HG03565 (cell line): Measurements from ENCODE around the gene ITCH.

Experiments used
- ATAC-seq: cut with Tn5 transposase; IDR thresholded peaks from one replicate; pipeline ENCODE4 v1.9.1; 2021; ENCODE audit warnings: mild to moderate bottlenecking, moderate library complexity; ENCODE audit not compliant: unreplicated experiment

Gene ITCH

DNA sequence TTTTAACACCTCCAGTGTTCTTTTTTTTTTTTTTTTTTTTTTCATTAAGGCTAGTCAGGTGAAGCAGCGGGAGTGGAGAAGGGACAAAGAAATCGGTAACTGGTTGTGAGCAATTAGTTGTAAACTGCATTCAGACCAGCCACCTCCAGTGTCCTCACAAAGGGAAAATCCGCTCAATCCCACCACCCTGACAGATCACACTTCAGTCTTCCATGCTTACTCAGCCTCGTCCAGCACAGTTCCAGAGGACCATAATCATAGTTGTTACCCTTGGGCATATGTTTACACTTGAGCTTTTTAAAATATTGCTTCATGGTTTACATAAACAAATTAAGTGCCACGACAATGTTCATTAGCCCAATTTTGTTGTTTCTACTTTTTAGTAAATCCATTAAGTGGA is 163.4 kb downstream of the ITCH start:
- ATAC-seq: no peak

DNA sequence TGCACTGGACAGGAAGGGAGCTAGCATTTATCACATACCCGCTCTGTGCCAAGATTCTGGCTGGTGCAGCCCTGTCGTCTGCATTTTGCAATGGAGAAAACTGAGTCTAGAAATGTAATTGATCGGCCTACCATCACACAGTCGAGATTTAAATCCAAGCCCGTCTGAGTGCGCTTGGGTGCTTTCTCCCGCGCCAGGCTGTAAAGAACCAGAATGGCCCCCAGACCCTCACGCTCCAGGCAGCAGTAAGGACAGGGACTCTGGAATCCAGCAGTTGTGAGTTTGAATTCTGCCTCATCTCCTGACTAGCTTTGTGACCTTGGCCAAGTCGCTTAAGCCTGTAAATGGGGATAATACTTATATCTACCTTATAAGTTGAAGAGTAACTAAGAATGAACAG is 163.9 kb downstream of the ITCH start:
- ATAC-seq: no peak

GRCh38 chr20:34528921-34529297 is 165.8 kb downstream of the ITCH start:
- no peak for ATAC-seq

DNA sequence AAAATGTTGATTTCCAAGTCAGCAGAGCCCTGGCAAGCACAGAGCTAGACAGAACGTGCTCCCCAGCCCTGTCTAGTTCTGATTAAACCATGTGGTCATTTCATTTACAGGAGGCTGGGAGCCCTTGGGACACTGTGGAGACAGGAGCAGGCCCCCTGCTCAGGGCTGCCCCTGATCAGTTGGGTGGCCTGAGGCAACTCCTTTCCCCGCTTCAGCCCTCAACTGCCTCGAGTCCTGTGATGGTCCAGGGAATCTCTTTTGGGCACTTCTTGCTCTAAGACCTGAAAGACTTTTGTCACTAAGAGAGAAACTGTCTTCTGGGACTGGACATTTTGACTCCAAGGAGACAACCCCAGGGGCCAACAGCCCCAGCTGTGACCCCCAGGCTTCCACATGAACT is 166.7 kb downstream of the ITCH start:
- ATAC-seq: no peak

DNA sequence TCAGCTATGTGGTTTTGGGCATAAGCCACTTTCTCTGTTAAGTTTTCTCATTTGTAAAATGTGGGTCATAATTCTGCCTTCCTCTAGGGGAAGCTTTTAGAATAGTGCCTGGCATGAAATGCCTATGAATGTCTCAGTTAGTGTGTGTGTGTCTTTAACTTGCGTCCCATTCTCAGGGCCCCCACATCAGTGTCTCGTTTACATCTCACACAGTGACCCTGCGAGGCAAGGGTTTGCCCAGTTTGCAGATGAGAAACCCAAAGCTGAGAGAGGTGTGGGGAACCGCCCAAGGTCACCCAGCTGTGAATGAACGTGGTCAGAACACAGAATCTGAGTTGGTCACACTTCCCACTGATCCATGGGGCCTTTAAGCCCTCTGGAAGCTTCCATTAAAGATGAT is 167.3 kb downstream of the ITCH start:
- no peak for ATAC-seq

- ATAC-seq: no peak
Measured at GRCh38 chr20:34531608-34532265, 168.7 kb downstream of the ITCH start.

DNA sequence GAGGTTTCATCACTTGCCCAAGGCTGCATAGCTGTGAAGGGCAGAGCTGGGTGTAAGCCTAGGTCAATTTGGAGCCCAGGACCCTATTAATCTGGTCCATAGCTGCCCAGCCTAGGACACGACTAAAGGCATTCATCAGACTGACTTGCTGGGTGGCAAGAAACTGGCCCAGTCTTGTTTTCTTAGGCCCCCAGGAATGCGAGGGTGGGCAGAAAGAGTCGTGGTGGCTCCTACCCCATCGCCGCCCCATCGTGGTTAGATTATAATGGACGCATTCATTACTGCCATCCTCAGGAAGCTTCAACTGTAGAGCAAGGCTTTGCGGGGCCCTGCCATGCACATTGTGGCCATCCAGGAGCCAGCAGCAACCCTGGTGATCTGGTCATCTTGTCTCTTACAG is 169.2 kb downstream of the ITCH start:
- ATAC-seq: no peak

- no peak for ATAC-seq
Measured at GRCh38 chr20:34532756-34533155, 169.7 kb downstream of the ITCH start.

GRCh38 chr20:34534391-34535165 is 171.5 kb downstream of the ITCH start:
- no peak for ATAC-seq

DNA sequence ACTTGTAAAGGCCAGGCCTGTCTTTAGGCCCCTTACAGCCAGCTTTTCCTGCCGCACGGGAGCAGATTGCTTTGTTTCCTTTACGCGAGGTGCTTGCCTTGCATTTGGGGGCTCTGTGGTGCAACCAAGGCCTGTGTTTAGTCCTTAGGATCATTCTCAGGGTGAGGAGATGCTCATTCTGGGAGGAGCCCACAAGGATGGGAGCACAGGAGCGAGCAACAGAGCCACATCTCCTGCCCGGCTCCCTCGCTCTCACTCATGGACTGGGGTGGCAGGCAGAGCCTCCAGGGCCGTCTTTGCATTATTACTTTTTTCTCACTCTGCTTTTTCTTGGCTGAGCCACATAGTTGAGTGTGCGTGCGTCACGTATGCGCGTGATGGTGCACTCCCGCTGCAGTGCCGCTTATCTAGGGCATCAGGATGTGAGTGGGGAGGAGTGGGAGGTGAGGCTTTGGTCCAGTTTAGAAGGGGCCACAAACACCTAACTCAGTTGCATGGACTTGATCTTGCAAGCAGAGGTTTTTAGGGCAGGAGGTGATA is 172.3 kb downstream of the ITCH start:
- ATAC-seq: no peak

DNA sequence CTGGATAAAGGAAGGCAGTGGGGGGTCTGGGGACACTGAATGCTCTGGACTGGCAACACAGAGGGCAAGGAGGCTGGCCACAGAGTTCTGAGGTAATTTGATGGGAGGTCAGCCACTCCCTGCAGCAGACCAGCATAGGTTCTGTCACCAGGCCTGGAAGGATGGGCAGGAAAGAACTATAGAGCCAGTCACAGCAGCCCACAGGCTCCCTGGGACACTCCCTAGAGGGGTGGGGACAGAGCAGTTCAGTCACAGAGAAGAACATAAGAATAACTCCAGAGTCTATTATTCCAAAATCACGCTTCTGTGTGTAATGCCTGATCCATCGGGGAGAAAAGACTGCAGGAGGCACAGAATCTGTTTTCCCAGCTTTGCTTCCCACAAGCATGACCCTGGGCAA is 172.8 kb downstream of the ITCH start:
- ATAC-seq: no peak

DNA sequence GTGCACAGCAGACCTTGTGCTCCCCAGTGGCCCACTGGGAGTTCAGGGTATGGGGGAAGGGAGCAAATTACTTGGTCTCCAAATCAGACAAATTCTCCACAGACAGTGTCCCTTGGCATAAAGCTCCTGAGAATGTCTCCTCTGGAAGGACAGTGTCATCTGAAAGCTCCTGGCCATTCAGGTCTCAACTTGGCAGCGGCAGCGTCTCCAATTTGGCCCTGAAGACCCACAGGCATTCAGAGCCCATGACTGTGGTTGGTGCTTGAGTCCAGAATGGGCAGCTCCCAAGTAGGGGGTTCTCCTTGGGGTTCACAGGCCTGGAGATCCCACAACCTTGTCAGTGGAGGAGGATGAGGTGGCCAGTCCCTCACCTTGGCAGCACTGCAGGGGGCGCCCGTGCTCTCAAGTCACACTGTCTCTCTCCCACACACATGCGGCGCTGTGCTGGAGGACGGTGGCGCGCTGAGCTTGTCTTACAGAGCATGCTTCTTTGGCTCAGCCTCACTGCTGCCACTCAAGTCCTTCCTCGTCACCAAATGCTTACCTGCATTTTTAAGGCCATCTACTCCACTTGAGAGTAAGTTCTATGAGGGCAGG is 173.8 kb downstream of the ITCH start:
- ATAC-seq: no peak

DNA sequence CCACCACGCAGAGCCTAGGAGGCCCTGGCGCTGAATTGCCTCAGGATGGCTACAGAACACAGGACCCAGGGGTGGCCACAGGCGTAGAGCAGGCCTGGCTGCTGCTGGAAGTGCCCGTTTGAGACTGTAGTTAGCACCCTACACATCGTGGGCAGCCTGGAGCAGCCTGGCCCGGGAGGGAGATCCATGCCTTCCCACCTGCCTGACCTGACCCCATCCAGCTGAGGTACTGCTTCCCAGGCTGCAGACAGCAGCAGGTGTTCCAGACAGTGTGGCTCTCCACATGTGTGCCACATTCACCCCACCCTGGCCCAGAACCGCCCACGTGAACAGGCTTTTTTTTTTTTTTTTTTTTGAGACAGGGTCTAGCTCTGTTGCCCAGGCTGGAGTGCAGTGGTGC is 174.6 kb downstream of the ITCH start:
- ATAC-seq: no peak

GRCh38 chr20:34538671-34539123 is 175.6 kb downstream of the ITCH start:
- ATAC-seq: no peak

- ATAC-seq: no peak
Measured at GRCh38 chr20:34539756-34540155, 176.7 kb downstream of the ITCH start.

DNA sequence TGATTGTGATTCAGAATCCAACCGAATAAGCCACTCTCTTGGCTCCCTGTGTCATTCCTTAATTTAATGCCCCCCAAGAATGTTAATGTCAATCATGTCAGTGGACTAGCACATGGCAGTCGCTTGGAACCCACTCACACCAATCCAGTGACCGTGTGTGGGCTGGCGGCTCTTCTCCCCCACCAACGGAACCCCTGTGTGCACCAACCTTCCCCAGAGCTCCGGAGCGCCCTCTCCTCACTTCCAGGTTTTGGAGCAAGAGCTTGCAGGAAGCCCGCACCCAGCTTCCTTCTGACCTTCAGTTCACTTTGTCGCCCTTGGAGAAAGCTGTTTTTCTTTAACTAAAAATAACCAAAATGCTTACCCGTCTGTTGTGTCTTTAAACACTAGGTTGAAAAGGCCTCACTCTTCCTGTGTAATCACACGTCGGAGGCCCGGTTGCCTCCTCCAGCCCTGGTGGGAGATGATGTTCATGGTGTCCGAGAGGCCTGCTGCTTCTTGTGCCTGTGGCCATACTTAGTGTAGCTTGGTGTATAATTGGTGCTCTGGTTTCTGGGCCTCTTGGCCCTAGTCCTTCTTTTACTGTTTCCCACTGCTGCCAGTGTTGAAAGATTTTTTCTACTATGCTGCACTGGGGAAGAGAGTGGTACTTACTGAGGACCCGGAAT is 177.7 kb downstream of the ITCH start:
- no peak for ATAC-seq

GRCh38 chr20:34541264-34541901 is 178.3 kb downstream of the ITCH start:
- no peak for ATAC-seq

- ATAC-seq: no peak
Measured at GRCh38 chr20:34541917-34542316, 178.8 kb downstream of the ITCH start.

DNA sequence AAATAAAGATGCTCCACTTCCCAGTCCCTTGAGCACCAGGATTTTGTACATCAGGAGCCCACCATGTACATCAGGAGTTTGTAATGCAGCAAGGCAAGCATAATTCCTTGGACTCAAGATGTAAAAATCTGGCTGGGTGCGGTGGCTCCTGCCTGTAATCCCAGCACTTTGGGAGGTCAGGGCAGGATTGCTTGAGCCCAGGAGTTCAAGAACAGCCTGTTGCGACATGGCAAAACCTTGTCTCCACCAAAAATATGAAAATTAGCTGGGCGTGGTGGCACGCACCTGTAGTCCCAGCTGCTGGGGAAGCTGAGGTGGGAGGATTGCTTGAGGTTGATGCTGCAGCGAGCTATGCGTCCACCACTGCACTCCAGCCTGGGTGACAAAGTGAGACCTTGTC is 179.4 kb downstream of the ITCH start:
- ATAC-seq: no peak

GRCh38 chr20:34543463-34544056 is 180.5 kb downstream of the ITCH start:
- no peak for ATAC-seq
